IPS-15b (cell line): Measurements from ENCODE around the gene RTTN.
"Not testable (repeated sequence)": the region's sequence is repeated elsewhere in the genome, so short reads cannot be mapped to it uniquely, and the experiment has no call there.

ENCODE experiments used
- H3K27me3 ChIP-seq: one replicate; pipeline ENCODE4 v1.6.1; 2013; ENCODE audit warnings: low read length; ENCODE audit not compliant: control insufficient read depth, insufficient read depth
- H3K36me3 ChIP-seq: one replicate; pipeline ENCODE4 v1.6.1; 2013; ENCODE audit warnings: low read length; ENCODE audit not compliant: control insufficient read depth, insufficient read depth
- H3K4me1 ChIP-seq: one replicate; pipeline ENCODE4 v1.6.1; 2013; ENCODE audit warnings: mild to moderate bottlenecking, low read length; ENCODE audit not compliant: control insufficient read depth, insufficient read depth
- H3K4me3 ChIP-seq: one replicate; pipeline ENCODE4 v1.5.1; 2013; ENCODE audit warnings: low read depth, low read length
- H3K9ac ChIP-seq: one replicate; pipeline ENCODE4 v1.6.1; 2013; ENCODE audit warnings: low read depth, mild to moderate bottlenecking, low read length
- H3K9me3 ChIP-seq: one replicate; pipeline ENCODE4 v1.6.1; 2013; ENCODE audit warnings: mild to moderate bottlenecking, low read length; ENCODE audit not compliant: control insufficient read depth, insufficient read depth

RTTN gene

GRCh38 chr18:69987870-69988269 is 217.6 kb downstream of the RTTN start:
- no peak overlapping the region for H3K4me3 ChIP-seq
- no peaks in the 10 kb centered on the region for H3K4me1 ChIP-seq
- no peak overlapping the region for H3K9ac ChIP-seq
- H3K9me3 ChIP-seq = no peaks in the 10 kb centered on the region
- no peaks in the 10 kb centered on the region for H3K27me3 ChIP-seq
- no peaks in the 10 kb centered on the region for H3K36me3 ChIP-seq

- no peaks in the 10 kb centered on the region for H3K27me3 ChIP-seq
- no peak overlapping the region for H3K9ac ChIP-seq
- H3K4me1 ChIP-seq = no peaks in the 10 kb centered on the region
- no peaks in the 10 kb centered on the region for H3K36me3 ChIP-seq
- H3K4me3 ChIP-seq = no peak overlapping the region
- no peaks in the 10 kb centered on the region for H3K9me3 ChIP-seq
Observed at GRCh38 chr18:69985239-69985638, 220.2 kb downstream of the RTTN start.

- H3K4me3 ChIP-seq = no peak overlapping the region
Observed at GRCh38 chr18:69982417-69982816, 223.1 kb downstream of the RTTN start.

DNA sequence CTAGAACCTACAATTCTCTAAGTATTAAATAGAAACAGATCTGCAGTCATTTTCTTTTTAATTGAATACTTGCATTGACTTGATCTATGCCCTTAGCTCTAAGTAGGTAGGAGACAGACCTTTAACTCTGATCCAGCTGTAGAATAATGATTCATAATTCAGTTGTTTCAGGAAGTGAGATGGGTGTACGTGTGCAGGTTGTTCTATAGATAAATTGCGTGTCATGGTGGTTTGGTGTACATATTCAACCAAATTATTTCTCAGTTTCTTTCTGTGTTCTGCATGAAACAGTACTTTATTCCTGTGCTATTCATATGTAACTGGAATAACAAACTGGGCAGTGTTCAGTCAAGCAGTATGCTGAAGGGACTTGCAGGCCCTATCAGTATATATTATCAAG is 223.5 kb downstream of the RTTN start:
- H3K4me1 ChIP-seq = no peaks in the 10 kb centered on the region
- no peaks in the 10 kb centered on the region for H3K9me3 ChIP-seq
- H3K36me3 ChIP-seq = no peaks in the 10 kb centered on the region
- H3K4me3 ChIP-seq = no peak overlapping the region
- no peak overlapping the region for H3K9ac ChIP-seq
- H3K27me3 ChIP-seq = no peaks in the 10 kb centered on the region

More at GRCh38 chr18:69982417-69982816, 223.1 kb downstream of the RTTN start:
- no peaks in the 10 kb centered on the region for H3K4me1 ChIP-seq
- no peaks in the 10 kb centered on the region for H3K36me3 ChIP-seq
- H3K27me3 ChIP-seq = no peaks in the 10 kb centered on the region
- no peaks in the 10 kb centered on the region for H3K9me3 ChIP-seq
- no peak overlapping the region for H3K9ac ChIP-seq

GRCh38 chr18:69980982-69981804 is 224.3 kb downstream of the RTTN start:
- no peaks in the 10 kb centered on the region for H3K27me3 ChIP-seq
- H3K4me3 ChIP-seq = no peak overlapping the region
- no peaks in the 10 kb centered on the region for H3K4me1 ChIP-seq
- no peaks in the 10 kb centered on the region for H3K9me3 ChIP-seq
- no peaks in the 10 kb centered on the region for H3K36me3 ChIP-seq
- H3K9ac ChIP-seq = no peak overlapping the region

GRCh38 chr18:69980509-69980908 is 225.0 kb downstream of the RTTN start:
- Histone ChIP-seq H3K9ac (no peak overlapping the region), H3K9me3 (no peaks in the 10 kb centered on the region), H3K36me3 (no peaks in the 10 kb centered on the region), H3K4me1 (no peaks in the 10 kb centered on the region), H3K4me3 (no peak overlapping the region), H3K27me3 (no peaks in the 10 kb centered on the region)

DNA sequence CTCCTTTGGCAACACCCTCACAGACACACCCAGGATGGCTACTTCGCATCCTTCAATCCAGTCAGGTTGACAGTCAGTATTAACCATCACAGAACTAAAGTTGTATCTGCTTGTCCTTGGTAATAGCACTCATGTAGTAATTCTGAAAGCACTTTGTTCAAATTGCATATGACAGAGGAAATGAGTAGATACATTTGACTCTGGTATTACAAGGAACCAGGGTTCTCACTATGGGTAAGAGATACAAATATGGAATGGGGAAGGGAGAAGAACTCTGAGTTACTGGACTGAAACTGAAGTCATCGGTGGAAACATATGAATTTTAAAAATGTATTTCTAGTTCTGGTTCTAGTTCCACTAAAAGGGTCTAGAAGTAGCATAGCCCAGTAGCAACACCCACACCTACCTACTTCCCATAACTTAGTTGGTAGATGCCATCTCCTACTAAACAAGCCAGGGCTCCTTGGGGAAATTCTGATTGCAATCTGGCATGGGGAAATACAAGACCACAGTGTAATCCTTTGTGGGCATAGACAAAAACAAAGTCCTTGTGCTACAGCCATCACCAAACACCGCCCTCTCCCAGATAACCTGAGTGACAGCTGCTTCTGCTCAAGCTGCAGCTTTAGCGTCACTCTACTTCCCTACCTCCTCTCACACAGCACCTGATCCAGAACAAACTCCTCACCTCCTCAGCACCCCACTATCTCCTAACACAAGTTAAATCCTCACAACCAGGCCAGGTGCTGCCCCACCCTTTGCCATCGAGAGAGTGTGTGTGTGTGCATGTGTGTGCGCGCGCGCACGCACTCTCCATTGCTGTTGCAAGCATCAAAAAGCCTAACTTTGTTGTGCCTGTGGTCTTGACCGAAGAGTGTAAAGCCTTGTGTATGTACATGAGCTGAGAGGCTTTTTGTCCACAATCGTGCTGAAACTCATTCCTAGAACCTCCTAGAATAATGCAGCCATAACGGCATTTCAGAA is 226.5 kb downstream of the RTTN start:
- H3K9me3 ChIP-seq = no peaks in the 10 kb centered on the region
- no peak overlapping the region for H3K9ac ChIP-seq

DNA sequence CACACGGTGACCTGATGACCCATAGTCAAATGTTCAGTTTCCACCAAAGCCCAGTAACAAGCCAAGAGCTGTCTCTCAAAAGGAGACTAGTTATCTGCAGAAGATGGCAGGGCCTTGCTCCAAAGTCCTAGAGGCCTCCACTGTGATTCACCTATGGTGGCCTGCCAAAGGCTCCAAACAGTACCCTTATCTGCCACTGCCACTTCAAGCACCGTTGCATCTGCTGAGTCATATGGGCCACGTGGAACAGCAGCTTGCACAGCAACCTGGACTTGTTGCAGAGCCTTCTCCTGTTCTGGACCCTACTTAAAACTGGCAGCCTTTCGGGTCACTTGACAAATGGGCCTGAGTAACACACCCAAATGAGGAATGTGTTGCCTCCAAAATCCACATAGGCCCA is 230.2 kb downstream of the RTTN start:
- not testable (repeated sequence) for H3K36me3 ChIP-seq, H3K4me3 ChIP-seq, H3K27me3 ChIP-seq, H3K9me3 ChIP-seq, H3K9ac ChIP-seq, H3K4me1 ChIP-seq

More for the DNA sequence above, 226.5 kb downstream of the RTTN start:
- Histone ChIP-seq H3K36me3 (no peaks in the 10 kb centered on the region), H3K4me1 (no peaks in the 10 kb centered on the region), H3K4me3 (no peak overlapping the region), H3K27me3 (no peaks in the 10 kb centered on the region)

DNA sequence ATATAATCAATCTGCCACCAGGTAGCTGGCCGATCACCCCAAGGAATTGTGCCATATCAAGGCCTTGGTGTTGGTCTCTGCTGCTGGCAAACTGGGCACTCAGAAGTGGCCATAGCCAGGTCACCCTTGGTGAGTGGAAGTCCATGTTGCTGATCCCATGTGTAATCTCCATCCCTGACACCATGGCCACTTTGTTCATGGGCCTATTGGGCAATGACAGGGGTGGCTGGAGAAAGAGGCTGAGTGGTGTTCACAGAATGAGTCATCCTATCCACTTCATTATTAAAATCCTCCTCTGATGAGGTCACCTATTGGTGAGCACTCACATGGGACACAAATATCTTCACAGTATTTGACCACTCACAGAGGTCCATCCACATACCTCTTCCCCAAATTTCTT is 231.1 kb downstream of the RTTN start:
- Histone ChIP-seq H3K4me1 (no peaks in the 10 kb centered on the region), H3K9ac (no peak overlapping the region), H3K9me3 (no peaks in the 10 kb centered on the region), H3K36me3 (no peaks in the 10 kb centered on the region), H3K4me3 (no peak overlapping the region), H3K27me3 (no peaks in the 10 kb centered on the region)

DNA sequence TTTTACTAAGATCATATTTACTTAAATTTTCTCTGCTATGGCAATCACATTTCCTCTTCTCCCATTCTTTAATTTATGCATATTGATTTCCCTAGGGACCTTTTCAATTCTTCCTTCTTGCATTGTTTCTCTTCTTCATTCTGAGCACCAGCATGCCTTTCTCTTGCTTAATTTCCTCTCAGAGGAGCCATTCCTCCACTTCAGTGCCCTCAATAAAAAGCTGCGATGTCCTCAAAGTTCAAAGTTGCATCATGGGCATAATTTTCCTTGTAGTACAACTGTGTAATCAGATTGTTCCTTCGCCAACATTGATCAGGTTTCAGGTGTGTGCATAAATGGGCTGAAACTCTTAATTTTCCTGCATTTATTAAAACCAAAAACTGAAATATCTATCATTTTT is 236.0 kb downstream of the RTTN start:
- Histone ChIP-seq H3K9ac (no peak overlapping the region), H3K4me1 (no peaks in the 10 kb centered on the region), H3K4me3 (no peak overlapping the region), H3K27me3 (no peaks in the 10 kb centered on the region), H3K9me3 (no peaks in the 10 kb centered on the region), H3K36me3 (no peaks in the 10 kb centered on the region)

- Histone ChIP-seq H3K27me3 (no peaks in the 10 kb centered on the region), H3K4me1 (no peaks in the 10 kb centered on the region), H3K4me3 (no peak overlapping the region), H3K9ac (no peak overlapping the region), H3K36me3 (no peaks in the 10 kb centered on the region), H3K9me3 (no peaks in the 10 kb centered on the region)
Observed at GRCh38 chr18:69968039-69968438, 237.4 kb downstream of the RTTN start.
